GM19328 (cell line): ENCODE data around the gene PLA2G2F.
"Not testable (repeated sequence)": the region's sequence is repeated elsewhere in the genome, so short reads cannot be mapped to it uniquely, and the experiment has no call there.

ENCODE experiments used
- ATAC-seq: cut with Tn5 transposase; IDR thresholded peaks from one replicate; pipeline ENCODE4 v1.9.1; 2021; ENCODE audit warnings: mild to moderate bottlenecking, moderate library complexity; ENCODE audit not compliant: unreplicated experiment

The PLA2G2F gene

DNA sequence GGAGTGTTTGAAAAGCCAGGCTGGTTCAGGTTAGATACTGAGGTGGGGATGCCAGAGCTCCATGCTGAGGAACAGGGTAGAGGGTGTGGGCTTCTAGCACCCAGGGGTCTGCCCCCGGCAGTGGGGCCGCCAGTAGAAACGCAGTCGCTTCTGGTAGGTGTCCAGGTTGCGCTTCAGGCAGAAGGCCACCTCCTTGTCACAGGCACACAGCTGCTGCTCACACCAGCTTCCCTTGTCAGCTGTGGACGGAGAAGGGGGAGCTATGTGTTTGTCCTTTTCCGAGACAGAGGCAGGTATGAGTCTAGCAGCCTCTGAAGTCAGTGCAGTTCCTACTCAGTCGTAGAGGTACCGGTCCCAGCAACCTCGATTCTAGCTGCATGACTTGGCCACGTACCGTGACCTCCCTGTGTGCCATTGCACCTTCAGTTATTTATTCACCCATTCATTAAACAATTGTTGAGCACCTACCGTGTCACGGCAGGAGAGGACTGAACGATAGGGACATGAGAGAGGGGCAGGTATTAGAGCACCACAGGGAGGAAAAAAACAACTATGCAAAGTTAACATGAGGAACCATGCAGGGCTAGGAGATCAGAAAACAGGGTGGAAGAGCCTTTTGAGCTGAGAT is 25.0 kb upstream of the PLA2G2F start:
- ATAC-seq, result no peak

- no peak for ATAC-seq
Observed at GRCh38 chr1:20115479-20115878, 23.6 kb upstream of the PLA2G2F start.

- no peak for ATAC-seq
Observed at GRCh38 chr1:20115916-20116315, 23.2 kb upstream of the PLA2G2F start.

DNA sequence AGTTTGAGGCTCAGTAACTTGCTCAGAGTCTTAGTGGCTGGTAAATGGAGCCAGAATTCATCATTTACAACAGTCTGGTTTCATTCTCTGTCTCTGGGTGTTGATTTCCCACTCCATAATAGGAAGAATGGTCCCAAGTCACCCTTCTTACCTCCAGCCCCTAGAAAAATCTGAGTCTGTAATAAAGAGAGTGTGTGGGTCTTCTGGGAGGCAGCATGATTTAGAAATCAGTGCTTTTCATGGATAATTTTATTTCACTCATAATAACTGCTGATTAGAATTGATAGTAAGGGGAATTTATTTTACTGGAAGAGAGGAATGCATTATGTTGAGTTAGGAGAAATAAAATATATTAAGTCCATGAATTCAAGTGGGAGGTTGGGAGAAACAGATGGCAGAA is 21.9 kb upstream of the PLA2G2F start:
- ATAC-seq, result no peak

DNA sequence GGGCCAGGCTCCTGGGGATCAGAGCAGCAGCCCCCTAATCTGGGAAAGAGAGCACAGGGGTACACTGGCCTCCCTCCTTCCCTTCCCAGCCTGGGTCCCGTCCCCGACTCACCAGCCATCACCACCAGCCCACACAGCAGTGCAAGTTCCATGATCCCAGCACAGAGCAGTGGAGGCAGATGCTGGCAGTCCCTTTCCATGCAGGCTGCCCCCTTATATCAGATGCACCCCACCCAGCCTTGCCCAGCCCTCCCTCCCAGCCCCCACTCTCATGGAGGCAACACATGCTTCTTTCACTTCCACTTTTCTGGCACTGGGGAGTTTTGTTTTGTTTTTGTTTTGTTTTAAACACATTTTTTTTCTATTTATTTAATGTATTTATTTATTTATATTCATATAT is 19.8 kb upstream of the PLA2G2F start, which contains the start of gene PLA2G2D:
Gene PLA2G2D, minus strand, starts transcription at position 190 of the 400 bp plus-strand sequence. Its CDS starts 38 bp downstream, at position 152.
- ATAC-seq, result no peak

GRCh38 chr1:20120796-20121195 is 18.3 kb upstream of the PLA2G2F start:
- no peak for ATAC-seq

DNA sequence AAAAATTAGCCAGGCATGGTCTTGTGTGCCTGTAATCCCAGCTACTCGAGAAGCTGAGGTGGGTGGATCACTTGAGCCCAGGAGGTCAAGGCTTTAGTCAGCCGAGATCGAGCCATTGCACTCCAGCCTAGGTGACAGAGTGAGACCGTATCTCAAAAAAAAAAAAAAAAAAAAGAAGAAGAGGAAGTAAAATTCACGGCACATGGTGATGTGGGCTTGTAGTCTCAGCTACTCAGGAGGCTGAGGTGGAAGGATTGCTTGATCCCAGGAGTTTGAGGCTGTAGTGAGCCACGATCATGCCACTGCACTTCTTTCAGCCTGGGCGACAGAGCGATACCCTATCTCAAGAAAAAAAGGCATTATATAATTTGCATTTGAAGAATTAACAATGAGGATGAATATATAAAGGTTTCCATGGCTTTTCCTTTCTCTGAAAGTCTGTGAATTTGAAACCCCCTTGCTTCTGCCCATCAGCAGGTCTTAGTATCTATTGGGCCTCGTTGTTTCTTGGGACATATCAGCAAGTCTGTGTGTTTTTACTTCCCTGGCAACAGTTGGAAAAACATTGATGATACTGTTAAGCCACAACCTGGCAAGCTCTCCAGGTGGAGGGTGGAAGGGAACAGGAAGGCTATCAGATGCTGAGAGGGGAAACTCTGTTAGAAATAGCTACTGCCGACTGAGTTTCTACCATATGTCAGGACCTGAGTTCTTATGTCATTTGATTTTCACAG is 15.2 kb upstream of the PLA2G2F start:
- no peak for ATAC-seq

GRCh38 chr1:20124456-20125057 is 14.6 kb upstream of the PLA2G2F start:
- ATAC-seq, result no peak

- ATAC-seq, result no peak
Observed at GRCh38 chr1:20125100-20125499, 14.0 kb upstream of the PLA2G2F start.

DNA sequence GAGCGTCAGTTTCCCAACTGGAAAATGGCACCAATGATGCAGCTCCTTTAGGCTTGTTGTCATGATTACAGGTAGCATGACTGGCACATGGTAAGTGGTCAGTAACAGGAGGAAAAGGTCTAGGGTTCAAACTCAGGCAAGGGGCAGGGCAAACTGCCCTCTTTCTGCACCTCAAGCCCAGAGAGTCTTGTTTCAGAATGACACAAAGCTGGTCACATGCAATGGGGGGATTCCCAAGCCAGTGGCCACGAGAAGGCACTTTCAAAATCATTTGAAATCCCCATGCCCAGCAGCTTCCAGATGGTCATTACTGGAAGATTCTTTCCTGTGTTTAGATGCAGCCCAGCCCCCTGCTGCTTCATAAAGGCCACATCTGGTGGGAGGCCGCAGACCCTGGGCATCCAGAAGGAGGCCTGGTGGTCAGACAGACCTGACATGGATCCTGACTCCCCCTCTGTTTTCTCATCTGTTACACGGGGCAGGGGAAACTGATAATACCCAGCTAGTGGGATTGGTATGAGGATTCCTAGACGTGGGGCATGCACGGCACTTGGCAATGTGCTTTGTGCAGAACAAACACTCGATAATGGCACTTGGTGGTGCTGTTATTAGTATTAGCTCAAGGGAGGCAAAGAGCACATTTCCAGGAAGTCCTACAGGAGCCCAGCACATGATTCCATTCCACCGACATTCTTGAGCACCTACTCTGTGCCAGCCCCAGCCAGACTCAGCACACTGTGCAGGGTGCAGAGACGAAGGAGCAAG is 12.9 kb upstream of the PLA2G2F start:
- no peak for ATAC-seq

DNA sequence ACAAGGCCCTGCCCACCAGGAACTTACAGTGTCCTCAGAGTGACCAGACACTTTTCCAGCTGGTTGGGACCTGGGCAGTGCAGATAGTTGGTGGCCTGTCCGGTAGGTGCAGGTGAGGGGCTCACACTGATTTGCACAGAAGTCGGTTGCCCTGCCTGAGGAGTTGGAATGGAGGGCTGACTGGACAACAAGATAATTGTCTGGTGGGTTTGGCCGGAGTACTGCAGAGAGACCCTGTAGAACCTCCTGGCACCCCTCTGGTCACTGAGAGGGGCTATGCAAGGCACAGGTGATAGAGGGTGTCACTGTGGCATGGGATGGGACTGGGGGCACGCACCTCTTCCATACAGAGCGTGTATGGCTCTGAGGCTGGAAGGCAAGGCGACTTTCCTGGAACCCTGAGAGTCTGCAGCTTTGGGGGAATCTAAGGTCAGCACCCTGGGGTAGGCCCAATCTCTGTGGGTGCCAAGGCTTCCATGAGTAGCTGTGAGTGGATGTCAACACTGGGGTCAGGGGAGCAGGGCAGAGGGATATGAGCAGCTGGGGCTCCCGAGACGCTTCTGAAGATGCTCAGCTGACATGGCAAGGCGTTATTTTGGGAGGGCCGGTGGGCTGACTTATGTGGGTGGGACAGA is 12.2 kb upstream of the PLA2G2F start:
- no peak for ATAC-seq

- ATAC-seq, result not testable (repeated sequence)
Observed at GRCh38 chr1:20130518-20130917, 8.6 kb upstream of the PLA2G2F start.

GRCh38 chr1:20134995-20135394 is 4.1 kb upstream of the PLA2G2F start:
- no peak for ATAC-seq

DNA sequence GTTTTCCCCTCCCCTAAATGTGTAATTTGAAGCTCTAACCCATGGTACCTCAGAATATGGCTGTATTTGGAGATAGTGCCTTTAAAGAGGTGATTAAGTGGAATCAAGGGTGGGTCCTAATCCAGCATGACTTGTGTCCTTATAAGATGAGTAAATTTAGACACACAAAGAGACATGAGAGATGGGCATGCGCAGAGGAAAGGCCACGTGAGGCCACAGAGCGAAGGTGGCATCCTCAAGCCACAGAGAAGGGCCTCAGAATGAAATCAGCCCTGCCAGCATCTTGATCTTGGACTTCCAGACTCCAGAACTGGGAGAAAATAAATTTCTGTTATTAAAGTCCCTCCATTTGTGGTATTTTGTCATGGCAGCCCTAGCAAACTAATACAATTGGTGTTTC is 2.9 kb upstream of the PLA2G2F start:
- no peak for ATAC-seq

- ATAC-seq, result no peak
Observed at GRCh38 chr1:20137055-20137454, 2.1 kb upstream of the PLA2G2F start.

DNA sequence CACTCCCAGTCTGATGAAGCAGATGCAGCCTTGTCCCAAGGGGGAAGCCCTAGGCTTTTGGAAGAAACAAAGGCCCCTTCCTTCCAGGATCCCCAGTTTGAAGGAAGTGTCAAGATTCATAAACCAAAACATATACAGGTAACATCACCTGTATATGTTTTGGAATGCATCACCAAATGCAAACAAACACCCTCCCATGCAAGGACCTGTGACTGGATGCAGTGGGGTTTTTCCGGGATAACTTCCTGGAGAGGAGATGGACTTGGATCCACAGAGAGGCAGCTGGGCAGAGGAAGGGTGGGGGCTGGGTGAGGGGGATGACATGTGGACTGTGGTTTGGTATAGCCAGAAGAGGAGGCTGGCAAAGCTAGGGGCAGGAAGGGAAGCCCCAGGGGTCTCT is 1.5 kb upstream of the PLA2G2F start:
- ATAC-seq, result no peak

GRCh38 chr1:20138346-20138745 is 777 bp upstream of the PLA2G2F start:
- ATAC-seq, result no peak

- no peak for ATAC-seq
Observed at GRCh38 chr1:20139776-20140612, 871 bp downstream of the PLA2G2F start.

DNA sequence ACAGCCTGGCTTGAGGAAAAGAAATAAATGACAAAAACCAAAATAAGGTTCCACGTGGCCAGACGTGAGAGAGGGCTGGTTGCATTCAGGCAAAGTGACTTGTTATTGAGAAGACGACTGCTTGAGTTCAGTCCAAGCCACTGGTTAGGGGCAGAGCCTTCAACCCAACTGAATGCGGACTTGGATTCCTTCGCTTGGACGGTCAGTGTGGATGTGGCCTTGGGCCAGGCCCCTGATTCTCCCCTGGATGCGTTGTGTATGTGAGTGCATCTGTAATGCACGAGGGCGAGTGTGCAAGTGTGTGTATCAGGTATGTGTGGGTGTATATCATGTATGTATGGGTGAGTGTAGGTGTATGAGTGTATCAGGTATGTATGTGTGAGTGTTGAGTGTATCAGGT is 1.9 kb downstream of the PLA2G2F start:
- no peak for ATAC-seq

GRCh38 chr1:20141466-20141865 is 2.3 kb downstream of the PLA2G2F start:
- ATAC-seq, result no peak
